Measurements from ENCODE around the gene GTF2IRD1. TPM values are rescaled to one million over a fixed set of nuclear protein-coding genes. Genes with fewer than 3 reads are reported as not detected.

Gene GTF2IRD1
- polyA plus RNA-seq, 1 of the 3 experiments (the other 2 are of a cell fraction) = 26.4 TPM

DNA sequence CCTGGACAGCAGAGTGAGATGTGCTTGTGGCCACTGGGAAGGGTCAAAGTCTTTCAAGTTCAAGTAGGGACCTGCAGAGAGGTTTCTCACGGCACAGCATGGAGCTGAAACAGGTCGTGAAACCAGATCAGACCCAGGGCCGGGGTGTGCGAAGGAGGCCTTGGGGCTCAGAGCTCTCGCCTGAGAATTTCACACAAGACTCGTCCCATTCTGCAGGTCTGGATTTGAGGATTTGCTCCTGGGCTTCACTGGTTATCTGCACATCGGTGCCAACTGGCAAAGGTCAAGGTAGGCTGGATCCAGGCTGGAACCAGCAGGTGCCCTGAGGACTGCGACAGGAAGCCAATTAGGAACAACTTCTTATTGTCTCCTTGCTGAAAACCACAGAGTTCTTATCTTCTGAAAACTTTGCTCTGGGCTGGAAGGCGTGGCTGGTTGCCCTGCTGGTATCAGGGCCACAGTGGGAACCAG lies 179.8 kb downstream of the GTF2IRD1 start:
- no peak overlapping the region for H2AFZ ChIP-seq (ENCODE audit: low read depth)
- ChIA-PET POLR2A (no interaction called here), CTCF (interaction anchor here (1.1 to 1.5 kb wide), 3 partner anchors 9 to 233 kb away, joined by 3 read pairs; no protein-coding TSS in a partner anchor)
- no peak overlapping the region for H3K9ac ChIP-seq
- H3K27me3 ChIP-seq (ENCODE audit: insufficient read depth) = no peaks in the 10 kb centered on the region
- H3K79me2 ChIP-seq (ENCODE audit: insufficient read depth) = no peaks in the 10 kb centered on the region
- DNase-seq = no peak
- no peaks in the 10 kb centered on the region for H4K20me1 ChIP-seq (ENCODE audit: insufficient read depth)
- H3K36me3 ChIP-seq (replicated peaks in 1 of 2; ENCODE audit: control insufficient read depth in 1 of 2, insufficient read depth in 2 of 2, low read length in 1 of 2) = no peaks in the 10 kb centered on the region
- peaks cover 3% of the 10 kb centered on the region for H3F3A ChIP-seq (replicated peaks; ENCODE audit: insufficient read depth)
- H3K9me2 ChIP-seq = no peaks in the 10 kb centered on the region
- no peaks in the 10 kb centered on the region for H3K9me3 ChIP-seq
- no peak overlapping the region for H3K27ac ChIP-seq (ENCODE audit: low read depth in 2 of 2, low read length in 1 of 2)
- TF ChIP-seq, protein P1, sequence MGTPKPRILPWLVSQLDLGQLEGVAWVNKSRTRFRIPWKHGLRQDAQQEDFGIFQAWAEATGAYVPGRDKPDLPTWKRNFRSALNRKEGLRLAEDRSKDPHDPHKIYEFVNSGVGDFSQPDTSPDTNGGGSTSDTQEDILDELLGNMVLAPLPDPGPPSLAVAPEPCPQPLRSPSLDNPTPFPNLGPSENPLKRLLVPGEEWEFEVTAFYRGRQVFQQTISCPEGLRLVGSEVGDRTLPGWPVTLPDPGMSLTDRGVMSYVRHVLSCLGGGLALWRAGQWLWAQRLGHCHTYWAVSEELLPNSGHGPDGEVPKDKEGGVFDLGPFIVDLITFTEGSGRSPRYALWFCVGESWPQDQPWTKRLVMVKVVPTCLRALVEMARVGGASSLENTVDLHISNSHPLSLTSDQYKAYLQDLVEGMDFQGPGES (IDR thresholded peaks at IDR 0.05; ENCODE audit: low read depth, low read length) = no peak
- TF ChIP-seq FOXJ3 (CRISPR knock-in tag; IDR thresholded peaks at IDR 0.05) (no peak), TEAD4 (IDR thresholded peaks at IDR 0.05; ENCODE audit: borderline replicate concordance, insufficient read depth) (no peak), POLR2AphosphoS5 (IDR thresholded peaks at IDR 0.05; ENCODE audit: low read depth, low read length) (no peak), FOSL2 (IDR thresholded peaks at IDR 0.05; ENCODE audit: borderline replicate concordance, low read depth) (no peak), FOXM1 (IDR thresholded peaks at IDR 0.05; ENCODE audit: low read depth) (no peak), RCOR1 (IDR thresholded peaks at IDR 0.05; ENCODE audit: low read length) (no peak), CTCF (IDR thresholded peaks at IDR 0.05) (no peak), MXI1 (IDR thresholded peaks at IDR 0.05; ENCODE audit: low read depth, low read length) (no peak), SIN3A (IDR thresholded peaks at IDR 0.05; ENCODE audit: borderline replicate concordance, low read depth, low read length) (no peak)
- TF ChIP-seq, protein P2, sequence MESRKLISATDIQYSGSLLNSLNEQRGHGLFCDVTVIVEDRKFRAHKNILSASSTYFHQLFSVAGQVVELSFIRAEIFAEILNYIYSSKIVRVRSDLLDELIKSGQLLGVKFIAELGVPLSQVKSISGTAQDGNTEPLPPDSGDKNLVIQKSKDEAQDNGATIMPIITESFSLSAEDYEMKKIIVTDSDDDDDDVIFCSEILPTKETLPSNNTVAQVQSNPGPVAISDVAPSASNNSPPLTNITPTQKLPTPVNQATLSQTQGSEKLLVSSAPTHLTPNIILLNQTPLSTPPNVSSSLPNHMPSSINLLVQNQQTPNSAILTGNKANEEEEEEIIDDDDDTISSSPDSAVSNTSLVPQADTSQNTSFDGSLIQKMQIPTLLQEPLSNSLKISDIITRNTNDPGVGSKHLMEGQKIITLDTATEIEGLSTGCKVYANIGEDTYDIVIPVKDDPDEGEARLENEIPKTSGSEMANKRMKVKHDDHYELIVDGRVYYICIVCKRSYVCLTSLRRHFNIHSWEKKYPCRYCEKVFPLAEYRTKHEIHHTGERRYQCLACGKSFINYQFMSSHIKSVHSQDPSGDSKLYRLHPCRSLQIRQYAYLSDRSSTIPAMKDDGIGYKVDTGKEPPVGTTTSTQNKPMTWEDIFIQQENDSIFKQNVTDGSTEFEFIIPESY (IDR thresholded peaks at IDR 0.05; ENCODE audit: borderline replicate concordance, low read depth) = no peak
- 93% methylated on average over 7 of the region's 9 CpGs for WGBS (ENCODE audit: low lambda C conversion rate)
- H3K4me2 ChIP-seq = no peak overlapping the region
- H3K4me1 ChIP-seq (ENCODE audit: control insufficient read depth in 1 of 2, insufficient read depth in 2 of 2, low read depth in 1 of 2, low read length in 1 of 2) = peaks cover 2 to 12% of the 10 kb centered on the region in 2 experiments; a peak in 3 of 4 replicates
- H3K4me3 ChIP-seq (ENCODE audit: low read depth in 2 of 2, low read length in 1 of 2) = no peak overlapping the region

DNA sequence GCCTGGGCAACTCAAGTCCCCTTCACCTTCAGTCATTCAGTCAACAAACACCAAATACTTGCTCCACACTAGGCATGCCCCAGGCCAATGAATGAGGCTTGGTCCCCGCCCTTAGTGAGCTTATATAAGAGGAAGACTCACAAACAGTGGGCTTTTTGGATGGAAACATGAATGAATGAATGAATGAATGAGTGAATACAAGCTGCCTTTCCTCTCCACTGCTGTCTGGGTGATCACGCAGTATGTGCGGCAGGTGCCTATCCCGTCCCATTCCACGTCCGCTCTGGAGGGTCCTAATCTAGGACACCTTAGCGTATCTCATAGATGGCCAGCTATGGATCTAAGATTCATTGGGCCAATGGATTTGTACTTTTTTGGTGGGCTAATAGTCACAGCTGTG lies 184.0 kb downstream of the GTF2IRD1 start:
- no peak overlapping the region for H3K4me3 ChIP-seq (ENCODE audit: low read depth in 2 of 2, low read length in 1 of 2)
- H3K27me3 ChIP-seq (ENCODE audit: insufficient read depth) = no peaks in the 10 kb centered on the region
- DNase-seq = no peak
- WGBS (ENCODE audit: low lambda C conversion rate) = 98% methylated on average over 7 of the region's 7 CpGs
- no peak overlapping the region for H2AFZ ChIP-seq (ENCODE audit: low read depth)
- CTCF ChIA-PET = interaction anchor here (1.1 kb wide), 1 partner anchor 12 kb away, joined by 3 read pairs; no protein-coding TSS in a partner anchor
- no peak overlapping the region for H3K9ac ChIP-seq
- no peaks in the 10 kb centered on the region for H4K20me1 ChIP-seq (ENCODE audit: insufficient read depth)
- no peaks in the 10 kb centered on the region for H3K9me3 ChIP-seq
- H3K4me1 ChIP-seq (ENCODE audit: control insufficient read depth in 1 of 2, insufficient read depth in 2 of 2, low read depth in 1 of 2, low read length in 1 of 2) = peaks cover 2 to 12% of the 10 kb centered on the region in 2 experiments; a peak in 3 of 4 replicates
- POLR2A ChIA-PET = no interaction called here
- no peak overlapping the region for H3K4me2 ChIP-seq
- H3K79me2 ChIP-seq (ENCODE audit: insufficient read depth) = no peaks in the 10 kb centered on the region
- no peaks in the 10 kb centered on the region for H3K36me3 ChIP-seq (replicated peaks in 1 of 2; ENCODE audit: control insufficient read depth in 1 of 2, insufficient read depth in 2 of 2, low read length in 1 of 2)
- H3K27ac ChIP-seq (ENCODE audit: low read depth in 2 of 2, low read length in 1 of 2) = no peak overlapping the region
- TF ChIP-seq SMC3 (IDR thresholded peaks at IDR 0.05; ENCODE audit: low read depth, low read length) (no peak), RAD21 (IDR thresholded peaks at IDR 0.05; ENCODE audit: low read length) (no peak), POLR2AphosphoS5 (IDR thresholded peaks at IDR 0.05; ENCODE audit: low read depth, low read length) (no peak), EP300 (IDR thresholded peaks at IDR 0.05; ENCODE audit: borderline replicate concordance in 1 of 2, low read depth in 1 of 2, low read length in 1 of 2) (no peak), TEAD4 (IDR thresholded peaks at IDR 0.05; ENCODE audit: borderline replicate concordance, insufficient read depth) (no peak), YY1 (IDR thresholded peaks at IDR 0.05; ENCODE audit: low read depth) (no peak), TAF1 (IDR thresholded peaks at IDR 0.05; ENCODE audit: borderline replicate concordance, low read depth, low read length) (no peak), EZH2phosphoT487 (IDR thresholded peaks at IDR 0.05; ENCODE audit: borderline replicate concordance, low read depth) (no peak), FOSL2 (IDR thresholded peaks at IDR 0.05; ENCODE audit: borderline replicate concordance, low read depth) (no peak), FOXM1 (IDR thresholded peaks at IDR 0.05; ENCODE audit: low read depth) (no peak), SIN3A (IDR thresholded peaks at IDR 0.05; ENCODE audit: borderline replicate concordance, low read depth, low read length) (no peak)
- H3K9me2 ChIP-seq = no peaks in the 10 kb centered on the region
- peaks cover 6% of the 10 kb centered on the region for H3F3A ChIP-seq (replicated peaks; ENCODE audit: insufficient read depth)
